H1 (cell line): Measurements from ENCODE around the gene DIPK1C. TPM values are rescaled to one million over a fixed set of nuclear protein-coding genes. Genes with fewer than 3 reads are reported as not detected.

Experiments used
- ASH2L ChIP-seq: fragments of 200-600, 300-600 bp; sonication (generic); IDR thresholded peaks from one replicate; pipeline ENCODE4 v1.7.1; 2017; ENCODE audit warnings: low read length
- JUN ChIP-seq: IDR thresholded peaks from 2 replicates; pipeline ENCODE4 v1.6.1; 2011; ENCODE audit warnings: low read depth, mild to moderate bottlenecking, improper control_type of control experiment, low read length
- polyA plus RNA-seq, 7 experiments: library from polyadenylated mRNA; depleted of rRNA in 3 of 7; stranded (reverse) in 5 of 7; unstranded in 2 of 7; fragments of >200 nt in 5 of 7; fragments of 200-250 nt in 2 of 7; gene quantifications; 1 replicate in 5 of 7; 2 replicates in 1 of 7; 4 replicates in 1 of 7; pipeline versions ENCODE4 v1.2.1 to v1.2.3, GENCODE V29; 2011 to 2013; ENCODE audit warnings: missing spikeins in 2 of 7, mixed read lengths in 2 of 7
- total RNA-seq: library from RNA; stranded (reverse); fragmentation: NEBNext Ultra II Directional; extraction: Animal tissue kit (Norgen Biotek cat#: 25700); gene quantifications from 2 replicates; pipeline ENCODE4 v1.2.1, GENCODE V29; 2021

The DIPK1C gene
- total and polyA plus RNA-seq, 2 of the 8 experiments (the other 6 are each of a cell fraction or from before 2014, with no cell fraction given), result 0.08 TPM; not detected in 1

GRCh38 chr18:74422541-74422940 lies 34.6 kb downstream of the DIPK1C start (continued):
- no peak for TF ChIP-seq ASH2L
- no peak for TF ChIP-seq JUN
- TF ChIP-seq, all 59 proteins: peak for 0
